Hepatocyte (in vitro differentiated cells): ENCODE data around the gene WAPL.

Source experiments
- CTCF ChIP-seq: fragments of 200-600 bp; sonication (generic); IDR thresholded peaks from 2 replicates; pipeline ENCODE4 v1.5.1; 2016; ENCODE audit warnings: antibody characterized with exemption, mild to moderate bottlenecking; ENCODE audit not compliant: poor library complexity
- EZH2phosphoT487 ChIP-seq: fragments of 200-600 bp; sonication (generic); IDR thresholded peaks from one replicate; pipeline ENCODE4 v1.6.1; 2018; ENCODE audit warnings: antibody characterized with exemption, mild to moderate bottlenecking, low read depth, moderate library complexity; ENCODE audit not compliant: unreplicated experiment, severe bottlenecking

- TF ChIP-seq CTCF (no peak), EZH2phosphoT487 (no peak)
These were observed 128.9 kb downstream of the WAPL start for GRCh38 chr10:86392723-86393094.
